HG03097 (cell line): ENCODE measurements around the gene CYP26C1.

Experiments
- ATAC-seq: cut with Tn5 transposase; IDR thresholded peaks from one replicate; pipeline ENCODE4 v1.9.1; 2021; ENCODE audit not compliant: unreplicated experiment, low FRiP score

Gene CYP26C1

GRCh38 chr10:93103953-93104352 lies 43.4 kb downstream of the CYP26C1 start:
- ATAC-seq, result no peak

- no peak for ATAC-seq
Measured at GRCh38 chr10:93106631-93107072, 46.1 kb downstream of the CYP26C1 start.

DNA sequence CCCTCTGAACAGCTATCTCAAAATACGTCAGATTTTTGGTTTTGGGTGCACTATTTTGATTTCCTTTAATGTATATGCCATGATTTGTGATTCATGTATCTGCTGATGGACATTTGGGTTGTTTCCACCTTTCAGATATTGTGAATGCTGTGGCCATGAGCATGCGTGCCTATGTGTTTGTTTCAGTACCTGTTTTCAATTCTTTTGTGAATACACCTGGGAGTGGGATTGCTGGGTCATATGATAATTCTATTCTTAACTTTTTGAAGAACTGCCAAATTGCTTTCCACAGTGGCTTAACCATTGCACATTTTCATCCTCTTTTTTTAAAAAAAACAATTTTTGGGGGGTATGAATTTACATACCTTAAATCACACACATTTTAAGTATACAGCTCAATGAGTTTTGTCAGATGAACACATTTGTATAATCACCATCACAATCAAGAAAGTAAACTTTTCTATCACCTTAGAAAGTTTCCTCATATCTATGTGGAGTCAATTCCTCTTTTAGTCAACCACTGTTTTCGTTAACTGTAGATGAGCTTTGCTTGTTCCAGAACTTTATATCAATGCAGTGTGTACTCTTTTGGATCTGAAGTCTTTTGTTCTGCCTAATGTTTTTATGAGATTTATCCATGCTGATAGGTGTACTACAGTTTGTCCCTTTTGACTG lies 50.0 kb downstream of the CYP26C1 start:
- ATAC-seq, result no peak

GRCh38 chr10:93113042-93113441 lies 52.4 kb downstream of the CYP26C1 start:
- no peak for ATAC-seq

DNA sequence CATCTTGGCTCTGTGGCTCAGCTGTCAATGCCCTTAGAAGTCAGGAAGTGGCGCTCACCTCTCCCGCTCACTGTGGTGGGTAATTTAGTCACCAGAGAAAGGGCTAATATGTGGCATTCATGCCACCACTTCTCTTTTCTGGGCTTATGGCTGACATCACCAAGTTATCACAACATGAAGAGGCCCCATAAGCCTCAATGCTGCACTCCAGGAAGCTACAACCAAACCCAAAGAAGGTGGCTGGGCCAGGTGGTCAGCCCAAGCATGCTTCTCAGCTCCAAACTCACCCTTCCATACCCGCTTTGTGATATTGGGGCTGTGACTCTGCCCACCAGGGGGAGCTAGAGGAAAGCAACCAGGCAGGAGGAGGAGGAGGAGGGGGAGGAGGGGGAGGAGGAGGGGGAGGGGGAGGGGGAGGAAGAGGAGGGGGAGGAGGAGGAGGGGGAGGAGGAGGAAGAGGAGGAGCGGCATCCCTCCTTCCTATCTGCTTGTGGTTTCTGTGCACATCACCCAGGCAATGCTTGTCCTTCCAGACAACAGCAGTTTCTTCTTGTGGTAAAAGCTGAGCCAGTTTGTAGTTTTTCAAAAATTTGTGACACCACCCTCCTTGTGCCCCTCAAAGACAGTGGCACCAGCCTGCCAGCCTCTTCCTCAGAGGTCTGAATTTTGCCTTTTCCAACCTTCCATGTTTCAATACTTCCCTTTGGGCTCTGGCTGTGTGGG lies 55.2 kb downstream of the CYP26C1 start:
- no peak for ATAC-seq
